Effector memory CD4-positive, alpha-beta T cell (primary cell): ENCODE data around the gene GPR137.

Experiments used
- DNase-seq, 3 donors: peaks; one replicate each; pipeline ENCODE4 v3.0.0-alpha.2; 2020
- H3K27ac ChIP-seq: 2 replicates; pipeline ENCODE4 v1.7.0; 2013; ENCODE audit warnings: mild to moderate bottlenecking, low read length, moderate library complexity; ENCODE audit not compliant: insufficient read depth, poor library complexity, severe bottlenecking
- H3K27me3 ChIP-seq: replicated peaks from 2 replicates; pipeline ENCODE4 v1.7.0; 2013; ENCODE audit warnings: mild to moderate bottlenecking, low read length; ENCODE audit not compliant: insufficient read depth, control insufficient read depth, poor library complexity, severe bottlenecking
- H3K36me3 ChIP-seq: 2 replicates; pipeline ENCODE4 v1.7.0; 2013; ENCODE audit warnings: mild to moderate bottlenecking, low read length, moderate library complexity; ENCODE audit not compliant: control insufficient read depth, insufficient read depth
- H3K4me1 ChIP-seq: 2 replicates; pipeline ENCODE4 v1.7.0; 2013; ENCODE audit warnings: low read length, mild to moderate bottlenecking; ENCODE audit not compliant: control insufficient read depth, insufficient read depth, poor library complexity, severe bottlenecking
- H3K4me3 ChIP-seq: 2 replicates; pipeline ENCODE4 v1.7.0; 2013; ENCODE audit warnings: low read length, low read depth, mild to moderate bottlenecking; ENCODE audit not compliant: insufficient read depth, poor library complexity, severe bottlenecking
- H3K9me3 ChIP-seq: 2 replicates; pipeline ENCODE4 v1.7.0; 2013; ENCODE audit warnings: mild to moderate bottlenecking, low read length, moderate library complexity; ENCODE audit not compliant: control insufficient read depth

GPR137 gene

GRCh38 chr11:64295760-64296159 lies 10.1 kb downstream of the GPR137 start:
- Histone ChIP-seq H3K27ac (no peak overlapping the region), H3K9me3 (no peaks in the 10 kb centered on the region), H3K4me3 (no peak overlapping the region), H3K4me1 (peaks cover 35% of the 10 kb centered on the region), H3K27me3 (peaks cover 78% of the 10 kb centered on the region), H3K36me3 (no peaks in the 10 kb centered on the region)
- no peak for DNase-seq

DNA sequence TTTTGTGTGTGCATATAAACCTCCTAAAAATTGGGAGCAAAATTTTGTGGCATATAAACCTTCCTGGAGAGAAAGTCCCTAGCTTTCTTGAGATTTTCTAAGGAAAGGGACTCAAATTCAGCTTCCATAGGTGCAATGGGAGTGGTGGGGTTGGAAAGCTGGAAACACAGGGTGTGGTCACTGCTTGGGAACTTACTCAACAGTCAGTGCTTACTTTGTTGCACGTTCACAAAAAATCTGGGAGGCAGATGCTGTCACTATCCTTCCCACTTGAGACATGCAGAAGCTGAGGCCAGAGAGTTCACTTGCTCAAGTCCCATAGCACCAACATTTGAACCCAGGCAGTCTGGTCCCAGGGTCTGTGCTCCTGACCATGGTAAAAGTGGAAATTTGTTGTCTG lies 10.6 kb downstream of the GPR137 start:
- Histone ChIP-seq H3K27me3 (peaks cover 78% of the 10 kb centered on the region), H3K27ac (no peak overlapping the region), H3K4me1 (peaks cover 35% of the 10 kb centered on the region), H3K9me3 (no peaks in the 10 kb centered on the region), H3K4me3 (no peak overlapping the region), H3K36me3 (no peaks in the 10 kb centered on the region)
- DNase-seq: no peak

DNA sequence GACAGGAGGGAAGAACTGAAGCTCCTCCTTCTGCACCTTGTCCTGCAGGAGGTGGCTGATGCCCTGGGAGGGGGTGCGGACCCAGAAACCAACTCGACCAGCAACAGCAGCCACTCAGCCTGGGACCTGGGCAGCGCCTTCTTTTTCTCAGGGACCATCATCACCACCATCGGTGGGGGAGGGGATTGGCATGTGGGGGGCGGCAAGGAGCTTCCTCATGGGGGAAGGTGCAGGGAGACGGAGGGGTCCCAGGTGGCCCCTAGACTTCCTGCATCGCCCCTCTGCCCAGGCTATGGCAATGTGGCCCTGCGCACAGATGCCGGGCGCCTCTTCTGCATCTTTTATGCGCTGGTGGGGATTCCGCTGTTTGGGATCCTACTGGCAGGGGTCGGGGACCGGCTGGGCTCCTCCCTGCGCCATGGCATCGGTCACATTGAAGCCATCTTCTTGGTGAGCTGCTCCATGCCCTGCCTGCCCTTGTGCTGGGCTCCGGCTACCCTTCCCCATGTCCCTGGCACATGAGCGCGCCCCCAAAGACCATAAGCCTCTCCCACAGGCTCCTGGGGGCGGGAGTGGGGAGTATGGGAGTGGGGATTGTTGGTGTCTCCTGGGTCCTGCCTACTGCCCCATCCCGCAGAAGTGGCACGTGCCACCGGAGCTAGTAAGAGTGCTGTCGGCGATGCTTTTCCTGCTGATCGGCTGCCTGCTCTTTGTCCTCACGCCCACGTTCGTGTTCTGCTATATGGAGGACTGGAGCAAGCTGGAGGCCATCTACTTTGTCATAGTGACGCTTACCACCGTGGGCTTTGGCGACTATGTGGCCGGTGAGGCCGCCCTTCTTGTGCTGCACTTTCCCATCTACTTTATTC lies 11.4 kb downstream of the GPR137 start:
- Histone ChIP-seq H3K36me3 (no peaks in the 10 kb centered on the region), H3K9me3 (no peaks in the 10 kb centered on the region), H3K4me3 (no peak overlapping the region), H3K27me3 (peaks cover 77% of the 10 kb centered on the region), H3K4me1 (peaks cover 38% of the 10 kb centered on the region), H3K27ac (no peak overlapping the region)
- no peak for DNase-seq

DNA sequence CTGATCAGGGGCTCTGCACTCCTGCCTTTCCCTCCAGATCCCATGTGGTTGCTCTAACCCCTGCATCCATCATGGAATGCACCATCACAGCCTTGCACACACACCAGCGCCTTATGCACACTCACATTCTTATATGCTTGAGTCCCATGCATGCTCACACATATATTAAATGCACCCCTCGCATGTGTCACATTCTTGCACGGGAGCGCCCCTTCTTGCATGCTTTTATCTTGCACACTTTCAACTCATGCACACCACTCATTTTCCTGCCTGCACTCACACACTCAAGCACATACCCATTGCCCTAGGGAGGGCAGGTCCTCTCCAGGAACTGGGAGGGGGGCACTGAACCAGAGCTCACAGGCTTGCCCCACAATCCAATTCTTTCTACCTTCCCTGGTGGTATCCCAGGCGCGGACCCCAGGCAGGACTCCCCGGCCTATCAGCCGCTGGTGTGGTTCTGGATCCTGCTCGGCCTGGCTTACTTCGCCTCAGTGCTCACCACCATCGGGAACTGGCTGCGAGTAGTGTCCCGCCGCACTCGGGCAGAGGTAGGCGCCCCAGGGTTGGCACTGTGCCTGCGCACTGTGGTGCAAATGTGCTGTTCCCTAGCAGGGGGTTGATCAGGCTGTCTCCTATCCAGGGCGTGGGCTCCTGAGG lies 12.2 kb downstream of the GPR137 start:
- no peak overlapping the region for H3K4me3 ChIP-seq
- H3K4me1 ChIP-seq: peaks cover 32% of the 10 kb centered on the region
- no peak for DNase-seq
- no peaks in the 10 kb centered on the region for H3K9me3 ChIP-seq
- no peaks in the 10 kb centered on the region for H3K36me3 ChIP-seq
- no peak overlapping the region for H3K27ac ChIP-seq
- H3K27me3 ChIP-seq: peaks cover 69% of the 10 kb centered on the region

DNA sequence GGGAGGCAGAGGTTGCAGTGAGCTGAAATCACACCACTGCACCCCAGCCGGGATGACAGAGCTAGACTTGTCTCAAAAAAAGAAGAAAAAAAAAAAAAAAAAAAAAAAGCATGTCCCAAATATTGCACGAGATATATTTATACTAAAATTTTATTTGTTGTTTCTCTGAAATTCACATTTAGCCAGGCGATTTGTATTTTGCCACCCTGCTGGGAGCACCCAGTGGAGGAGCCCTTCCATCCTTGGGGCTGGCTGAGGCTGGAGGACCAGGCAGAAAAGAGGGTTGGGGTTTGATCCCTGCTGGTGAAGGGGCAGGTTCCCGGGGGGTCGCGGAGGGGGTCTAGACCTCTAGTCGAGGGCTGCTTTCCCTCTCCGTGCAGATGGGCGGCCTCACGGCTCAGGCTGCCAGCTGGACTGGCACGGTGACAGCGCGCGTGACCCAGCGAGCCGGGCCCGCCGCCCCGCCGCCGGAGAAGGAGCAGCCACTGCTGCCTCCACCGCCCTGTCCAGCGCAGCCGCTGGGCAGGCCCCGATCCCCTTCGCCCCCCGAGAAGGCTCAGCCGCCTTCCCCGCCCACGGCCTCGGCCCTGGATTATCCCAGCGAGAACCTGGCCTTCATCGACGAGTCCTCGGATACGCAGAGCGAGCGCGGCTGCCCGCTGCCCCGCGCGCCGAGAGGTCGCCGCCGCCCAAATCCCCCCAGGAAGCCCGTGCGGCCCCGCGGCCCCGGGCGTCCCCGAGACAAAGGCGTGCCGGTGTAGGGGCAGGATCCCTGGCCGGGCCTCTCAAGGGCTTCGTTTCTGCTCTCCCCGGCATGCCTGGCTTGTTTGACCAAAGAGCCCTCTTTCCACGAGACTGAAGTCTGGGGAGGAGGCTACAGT lies 13.6 kb downstream of the GPR137 start:
- no peak for DNase-seq
- H3K4me1 ChIP-seq: peaks cover 37% of the 10 kb centered on the region
- H3K27me3 ChIP-seq: peaks cover 64% of the 10 kb centered on the region

GRCh38 chr11:64299847-64300648 lies 14.4 kb downstream of the GPR137 start, which contains the start of gene CATSPERZ:
TSS of gene CATSPERZ (plus strand) at chr11:64300358. CDS start at chr11:64300411, 53 bp downstream.
- H3K9me3 ChIP-seq: no peaks in the 10 kb centered on the region
- H3K27ac ChIP-seq: peak within 1 kb of the TSS; percentile 23
- H3K27me3 ChIP-seq: peaks cover 64% of the 10 kb centered on the region
- no peaks in the 10 kb centered on the region for H3K36me3 ChIP-seq
- H3K4me1 ChIP-seq: peaks cover 41% of the 10 kb centered on the region
- DNase-seq: no peak
- H3K4me3 ChIP-seq: peak within 1 kb of the TSS; percentile 55

More for the DNA sequence above, 13.6 kb downstream of the GPR137 start:
- H3K9me3 ChIP-seq: no peaks in the 10 kb centered on the region
- H3K4me3 ChIP-seq: no peak overlapping the region
- no peaks in the 10 kb centered on the region for H3K36me3 ChIP-seq
- H3K27ac ChIP-seq: no peak overlapping the region

DNA sequence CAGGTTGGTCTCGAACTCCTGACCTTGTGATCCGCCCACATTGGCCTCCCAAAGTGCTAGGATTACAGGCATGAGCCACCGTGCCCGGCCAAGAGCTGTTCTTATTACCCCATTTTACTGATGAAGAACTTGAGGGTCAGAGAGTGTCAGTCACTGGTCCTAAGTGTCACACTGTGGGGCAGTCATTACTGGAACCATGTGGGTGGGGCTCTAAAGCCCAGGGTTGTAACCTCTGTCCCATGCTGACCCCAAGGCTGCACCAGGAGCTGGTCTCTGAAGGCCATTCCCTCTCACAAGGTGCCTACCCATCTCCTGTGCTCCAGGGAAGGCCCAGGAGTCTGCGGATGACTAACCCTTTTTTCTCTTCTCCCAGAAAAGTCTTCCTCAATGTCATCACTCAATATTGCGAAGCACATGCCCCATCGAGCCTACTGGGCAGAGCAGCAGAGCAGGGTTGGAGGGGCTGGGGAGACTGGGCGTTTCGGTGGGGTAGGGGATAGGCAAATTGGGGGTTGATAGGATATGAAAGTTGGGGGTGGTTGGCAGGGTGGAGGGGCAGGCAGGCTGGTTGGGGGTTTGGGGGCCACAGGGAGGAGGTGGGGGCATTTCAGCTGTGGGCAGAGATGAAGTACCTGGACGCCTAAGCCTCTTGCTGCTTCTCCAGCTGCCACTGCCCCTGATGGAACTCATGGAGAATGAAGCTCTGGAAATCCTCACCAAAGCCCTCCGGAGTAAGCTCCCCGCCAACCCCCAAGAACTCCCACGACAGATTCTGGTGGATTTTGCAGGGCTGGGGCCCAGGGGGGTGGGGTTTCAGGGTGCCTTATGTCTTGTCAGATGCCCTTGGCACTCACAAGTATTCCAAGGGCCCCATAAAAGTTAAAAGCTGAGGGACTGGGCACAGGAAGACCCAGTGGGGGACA lies 17.7 kb downstream of the GPR137 start:
- H3K9me3 ChIP-seq: no peaks in the 10 kb centered on the region
- H3K27me3 ChIP-seq: peaks cover 35% of the 10 kb centered on the region
- peak overlapping the region; percentile 88 for H3K27ac ChIP-seq
- peak overlapping the region; percentile 81 for H3K4me3 ChIP-seq
- no peaks in the 10 kb centered on the region for H3K36me3 ChIP-seq
- DNase-seq: no peak
- H3K4me1 ChIP-seq: peaks cover 45% of the 10 kb centered on the region

GRCh38 chr11:64304032-64304315 lies 18.3 kb downstream of the GPR137 start:
- Histone ChIP-seq H3K9me3 (no peaks in the 10 kb centered on the region), H3K27ac (peak overlapping the region; percentile 88), H3K27me3 (peaks cover 29% of the 10 kb centered on the region), H3K36me3 (no peaks in the 10 kb centered on the region), H3K4me3 (peak overlapping the region; percentile 81), H3K4me1 (peaks cover 44% of the 10 kb centered on the region)
- no peak for DNase-seq
